HEK293T (cell line): Measurements from ENCODE around the gene LKAAEAR1.

Experiments
- ARNT ChIP-seq: fragments of 450-650 bp; IDR thresholded peaks from 2 replicates; pipeline ENCODE4 v1.6.1; 2017; ENCODE audit warnings: mild to moderate bottlenecking
- BHLHE40 ChIP-seq: fragments of 450-650 bp; IDR thresholded peaks from 2 replicates; pipeline ENCODE4 v1.6.1; 2016; ENCODE audit warnings: mild to moderate bottlenecking, moderate library complexity, borderline replicate concordance
- CTBP1 ChIP-seq: fragments of 450-650 bp; IDR thresholded peaks from 2 replicates; pipeline ENCODE4 v1.6.1; 2016; ENCODE audit warnings: borderline replicate concordance
- ELF4 ChIP-seq: fragments of 450-650 bp; IDR thresholded peaks from 2 replicates; pipeline ENCODE4 v1.6.1; 2017; ENCODE audit warnings: antibody characterized with exemption
- FOXK2 ChIP-seq: fragments of 450-650 bp; IDR thresholded peaks from 2 replicates; pipeline ENCODE4 v1.6.1; 2016; ENCODE audit warnings: mild to moderate bottlenecking
- FOXM1 ChIP-seq: fragments of 450-650 bp; IDR thresholded peaks from 2 replicates; pipeline ENCODE4 v1.6.1; 2017; ENCODE audit warnings: mild to moderate bottlenecking, borderline replicate concordance
- HDGF ChIP-seq: fragments of 450-650 bp; IDR thresholded peaks from 2 replicates; pipeline ENCODE4 v1.6.1; 2017; ENCODE audit warnings: antibody characterized with exemption, borderline replicate concordance
- NFRKB ChIP-seq: fragments of 450-650 bp; IDR thresholded peaks from 2 replicates; pipeline ENCODE4 v1.6.1; 2016; ENCODE audit warnings: mild to moderate bottlenecking, moderate library complexity
- PKNOX1 ChIP-seq: fragments of 450-650 bp; IDR thresholded peaks from 2 replicates; pipeline ENCODE4 v1.6.1; 2016
- SP1 ChIP-seq: fragments of 450-650 bp; IDR thresholded peaks from 2 replicates; pipeline ENCODE4 v1.6.1; 2017
- SUZ12 ChIP-seq: fragments of 450-650 bp; IDR thresholded peaks from 2 replicates; pipeline ENCODE4 v1.6.1; 2016; ENCODE audit warnings: mild to moderate bottlenecking
- TARDBP ChIP-seq: fragments of 450-650 bp; IDR thresholded peaks from 2 replicates; pipeline ENCODE4 v1.6.1; 2016
- ZNF384 ChIP-seq: fragments of 450-650 bp; IDR thresholded peaks from 2 replicates; pipeline ENCODE4 v1.6.1; 2016

- TF ChIP-seq NFRKB (no peak), ARNT (no peak), ELF4 (no peak), BHLHE40 (no peak), CTBP1 (no peak), PKNOX1 (no peak), ZNF384 (no peak), TARDBP (no peak), SUZ12 (no peak), SP1 (no peak), FOXM1 (no peak), FOXK2 (no peak), HDGF (no peak)
These were observed 31.9 kb downstream of the LKAAEAR1 start for GRCh38 chr20:64052326-64052722.
